ENCODE data around the gene CRY2. TPM values are rescaled to one million over a fixed set of nuclear protein-coding genes. Genes with fewer than 3 reads are reported as not detected.
"Not testable (repeated sequence)": the region's sequence is repeated elsewhere in the genome, so short reads cannot be mapped to it uniquely, and the experiment has no call there.

The CRY2 gene
- total RNA-seq, 2 experiments from 2014 or later = 12.3 to 15.7 TPM

DNA sequence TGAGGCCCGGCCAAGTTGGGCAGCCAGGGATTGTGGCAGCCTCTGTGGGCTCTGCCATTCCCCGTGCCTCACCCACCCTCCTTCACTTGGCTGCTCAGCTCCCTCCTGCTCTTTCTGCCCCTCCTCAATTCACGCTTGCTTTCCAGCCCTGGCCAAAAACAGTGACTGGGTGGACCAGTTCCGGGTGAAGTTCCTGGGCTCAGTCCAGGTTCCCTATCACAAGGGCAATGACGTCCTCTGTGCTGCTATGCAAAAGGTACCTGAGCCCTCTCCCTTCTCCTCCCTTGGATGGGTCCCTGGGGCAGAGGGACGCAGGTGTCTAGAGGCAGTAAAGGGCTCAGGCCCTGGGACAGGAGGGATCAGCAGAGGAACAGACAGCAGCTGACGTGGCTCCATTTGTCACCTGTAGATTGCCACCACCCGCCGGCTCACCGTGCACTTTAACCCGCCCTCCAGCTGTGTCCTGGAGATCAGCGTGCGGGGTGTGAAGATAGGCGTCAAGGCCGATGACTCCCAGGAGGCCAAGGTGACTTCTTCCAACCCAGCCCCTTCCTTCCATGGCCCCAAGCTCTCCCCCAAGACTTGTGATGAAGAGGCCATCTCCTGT is 57.1 kb downstream of the CRY2 start:
- H3K4me3 Mint-ChIP-seq = no peak overlapping the region
- TF ChIP-seq, protein P1, sequence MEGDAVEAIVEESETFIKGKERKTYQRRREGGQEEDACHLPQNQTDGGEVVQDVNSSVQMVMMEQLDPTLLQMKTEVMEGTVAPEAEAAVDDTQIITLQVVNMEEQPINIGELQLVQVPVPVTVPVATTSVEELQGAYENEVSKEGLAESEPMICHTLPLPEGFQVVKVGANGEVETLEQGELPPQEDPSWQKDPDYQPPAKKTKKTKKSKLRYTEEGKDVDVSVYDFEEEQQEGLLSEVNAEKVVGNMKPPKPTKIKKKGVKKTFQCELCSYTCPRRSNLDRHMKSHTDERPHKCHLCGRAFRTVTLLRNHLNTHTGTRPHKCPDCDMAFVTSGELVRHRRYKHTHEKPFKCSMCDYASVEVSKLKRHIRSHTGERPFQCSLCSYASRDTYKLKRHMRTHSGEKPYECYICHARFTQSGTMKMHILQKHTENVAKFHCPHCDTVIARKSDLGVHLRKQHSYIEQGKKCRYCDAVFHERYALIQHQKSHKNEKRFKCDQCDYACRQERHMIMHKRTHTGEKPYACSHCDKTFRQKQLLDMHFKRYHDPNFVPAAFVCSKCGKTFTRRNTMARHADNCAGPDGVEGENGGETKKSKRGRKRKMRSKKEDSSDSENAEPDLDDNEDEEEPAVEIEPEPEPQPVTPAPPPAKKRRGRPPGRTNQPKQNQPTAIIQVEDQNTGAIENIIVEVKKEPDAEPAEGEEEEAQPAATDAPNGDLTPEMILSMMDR (IDR thresholded peaks at IDR 0.05) = no peak
- DNase-seq = no peak
- H3K36me3 Mint-ChIP-seq (ENCODE audit: low read depth) = no peaks in the 10 kb centered on the region
- no peak for ATAC-seq
- no peaks in the 10 kb centered on the region for H3K9me3 Mint-ChIP-seq
- intact Hi-C loops (cut with micrococcal nuclease) = no loop called here
- H3K4me1 Mint-ChIP-seq (ENCODE audit: low read depth) = peaks cover 10% of the 10 kb centered on the region
- POLR2A ChIA-PET = no interaction called here
- no peak overlapping the region for H3K27ac Mint-ChIP-seq
- CTCF ChIA-PET = no interaction called here
- H3K27me3 Mint-ChIP-seq = peaks cover 3% of the 10 kb centered on the region

DNA sequence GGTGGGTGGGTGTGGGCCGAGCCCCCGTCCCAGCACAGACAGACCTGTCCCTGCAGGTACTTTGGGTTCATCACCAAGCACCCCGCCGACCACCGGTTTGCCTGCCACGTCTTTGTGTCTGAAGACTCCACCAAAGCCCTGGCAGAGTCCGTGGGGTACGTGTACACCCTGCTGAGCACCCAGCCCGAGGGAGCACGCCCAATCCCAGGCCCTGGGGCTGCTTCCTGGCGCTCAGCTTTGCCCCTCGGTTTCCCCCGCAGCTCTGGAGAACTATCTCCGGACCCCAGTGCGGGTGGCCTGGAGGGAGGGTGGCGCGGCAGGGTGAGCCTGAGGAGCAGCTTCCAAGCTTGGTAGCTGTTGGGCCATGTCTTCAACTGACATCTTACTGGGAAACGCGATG is 57.8 kb downstream of the CRY2 start:
- H3K36me3 Mint-ChIP-seq (ENCODE audit: low read depth) = no peaks in the 10 kb centered on the region
- no peaks in the 10 kb centered on the region for H3K9me3 Mint-ChIP-seq
- H3K27ac Mint-ChIP-seq = no peak overlapping the region
- no peak overlapping the region for H3K4me3 Mint-ChIP-seq
- H3K27me3 Mint-ChIP-seq = peaks cover 3% of the 10 kb centered on the region
- ChIA-PET CTCF (no interaction called here), POLR2A (no interaction called here)
- peaks cover 10% of the 10 kb centered on the region for H3K4me1 Mint-ChIP-seq (ENCODE audit: low read depth)
- no peak for DNase-seq
- no peak for ATAC-seq
- intact Hi-C loops (cut with micrococcal nuclease) = no loop called here
- TF ChIP-seq, protein P1 (IDR thresholded peaks at IDR 0.05) = no peak

DNA sequence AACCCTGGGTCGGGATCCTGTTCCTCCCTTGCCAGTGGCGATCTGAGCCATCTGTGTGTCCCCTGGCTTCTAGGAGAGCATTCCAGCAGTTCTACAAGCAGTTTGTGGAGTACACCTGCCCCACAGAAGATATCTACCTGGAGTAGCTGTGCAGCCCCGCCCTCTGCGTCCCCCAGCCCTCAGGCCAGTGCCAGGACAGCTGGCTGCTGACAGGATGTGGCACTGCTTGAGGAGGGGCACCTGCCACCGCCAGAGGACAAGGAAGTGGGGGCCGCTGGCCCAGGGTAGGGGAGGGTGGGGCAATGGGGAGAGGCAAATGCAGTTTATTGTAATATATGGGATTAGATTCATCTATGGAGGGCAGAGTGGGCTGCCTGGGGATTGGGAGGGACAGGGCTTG is 58.3 kb downstream of the CRY2 start:
- POLR2A ChIA-PET, ATAC-seq: not testable (repeated sequence)

DNA sequence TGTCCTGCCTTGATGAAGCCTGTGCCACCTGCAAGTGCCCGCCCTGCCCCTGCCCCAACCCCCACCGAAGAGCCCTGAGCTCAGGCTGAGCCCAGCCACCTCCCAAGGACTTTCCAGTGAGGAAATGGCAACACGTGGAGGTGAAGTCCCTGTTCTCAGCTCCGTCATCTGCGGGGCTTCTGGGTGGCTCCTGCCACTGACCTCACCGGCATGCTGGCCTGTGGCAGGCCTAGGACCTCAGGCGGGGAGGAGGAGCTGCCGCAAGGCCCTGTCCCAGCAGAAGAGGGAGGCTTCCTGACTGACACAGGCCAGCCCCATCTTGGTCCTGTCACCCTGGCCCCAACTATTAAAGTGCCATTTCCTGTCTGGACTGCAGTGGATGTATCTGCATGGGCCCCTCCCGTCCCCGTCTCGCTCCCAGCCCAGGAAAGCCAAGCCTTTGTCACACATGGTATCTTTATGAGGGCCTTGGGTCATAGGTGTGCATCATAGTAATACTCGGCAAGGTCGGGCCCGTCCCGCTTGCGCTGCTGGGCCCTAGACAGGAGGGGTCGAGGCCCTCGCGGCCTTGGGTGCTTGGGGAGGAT is 58.9 kb downstream of the CRY2 start:
- no peak overlapping the region for H3K4me3 Mint-ChIP-seq
- ChIA-PET CTCF (no interaction called here), POLR2A (no interaction called here)
- no peaks in the 10 kb centered on the region for H3K9me3 Mint-ChIP-seq
- TF ChIP-seq, protein P1 (IDR thresholded peaks at IDR 0.05) = no peak
- intact Hi-C loops (cut with micrococcal nuclease) = no loop called here
- no peak for DNase-seq
- H3K4me1 Mint-ChIP-seq (ENCODE audit: low read depth) = peaks cover 6% of the 10 kb centered on the region
- H3K27ac Mint-ChIP-seq = no peak overlapping the region
- H3K36me3 Mint-ChIP-seq (ENCODE audit: low read depth) = peaks cover 3% of the 10 kb centered on the region
- no peaks in the 10 kb centered on the region for H3K27me3 Mint-ChIP-seq
- peak; percentile 43 for ATAC-seq

More for the DNA sequence above, 58.3 kb downstream of the CRY2 start:
- H3K4me3 Mint-ChIP-seq; H3K4me1 Mint-ChIP-seq (ENCODE audit: low read depth); DNase-seq; intact Hi-C loops (cut with micrococcal nuclease); CTCF ChIA-PET; H3K27ac Mint-ChIP-seq; H3K9me3 Mint-ChIP-seq; H3K27me3 Mint-ChIP-seq; H3K36me3 Mint-ChIP-seq (ENCODE audit: low read depth): not testable (repeated sequence)

DNA sequence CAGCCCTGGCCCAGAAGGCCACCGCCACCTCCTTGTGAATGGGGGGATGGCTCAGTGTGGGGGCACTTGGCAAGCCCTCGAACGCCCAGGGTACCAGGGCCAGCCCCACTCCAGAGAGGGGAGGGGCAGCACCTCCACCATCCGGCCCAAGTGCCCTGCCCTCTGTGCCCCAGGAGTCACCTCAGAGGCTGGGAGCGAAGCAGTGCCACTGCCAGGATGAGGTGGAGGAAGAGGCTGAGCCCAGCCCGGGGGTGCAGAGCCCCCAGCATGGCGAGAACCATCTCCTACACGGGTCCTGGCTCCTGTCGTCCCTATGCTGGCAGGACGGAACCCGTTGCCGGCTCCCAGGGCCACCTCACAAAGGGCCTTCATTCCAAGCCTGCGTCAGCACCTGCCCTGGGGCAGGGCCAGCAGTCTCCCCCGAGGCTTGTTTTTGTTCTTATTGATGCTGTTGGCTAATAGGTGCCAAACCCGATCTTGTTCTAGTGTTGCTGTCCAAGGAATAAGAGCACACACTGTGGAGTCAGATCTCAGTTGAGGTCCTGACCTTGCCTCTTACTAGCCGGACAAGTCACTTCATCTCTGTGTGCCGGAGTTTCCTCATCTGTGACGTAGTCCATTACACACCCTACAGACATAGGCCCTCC is 59.8 kb downstream of the CRY2 start, which contains the start of gene FREY1:
Gene FREY1, minus strand, starts transcription at position 307 of the 647 bp plus-strand sequence. Its CDS starts 26 bp downstream, at position 281.
- H3K4me1 Mint-ChIP-seq (ENCODE audit: low read depth) = peaks cover 6% of the 10 kb centered on the region
- no peaks in the 10 kb centered on the region for H3K27me3 Mint-ChIP-seq
- TF ChIP-seq, protein P1 (IDR thresholded peaks at IDR 0.05) = no peak
- ChIA-PET CTCF (no interaction called here), POLR2A (no interaction called here)
- peaks cover 4% of the 10 kb centered on the region for H3K36me3 Mint-ChIP-seq (ENCODE audit: low read depth)
- ATAC-seq (no peak), DNase-seq (no peak)
- intact Hi-C loops (cut with micrococcal nuclease) = no loop called here
- no peak within 1 kb of the TSS for H3K4me3 Mint-ChIP-seq
- H3K27ac Mint-ChIP-seq = no peak within 1 kb of the TSS
- no peaks in the 10 kb centered on the region for H3K9me3 Mint-ChIP-seq

Measured in activated CD8-positive, alpha-beta T cell treated with anti-CD3 and anti-CD28 coated beads for 36 hours (primary cell).